Ishikawa (cell line): Measurements from ENCODE around the gene EFCAB7.
A peak's percentile ranks its signal among the peaks of the same experiment; 100 is the strongest.

Experiments used
- CEBPB ChIP-seq: IDR thresholded peaks from 2 replicates; pipeline ENCODE4 v1.6.1; 2012
- CREB1 ChIP-seq: IDR thresholded peaks from 2 replicates; pipeline ENCODE4 v1.6.1; 2012; ENCODE audit warnings: low read depth
- EGR1 ChIP-seq: IDR thresholded peaks from 2 replicates; pipeline ENCODE4 v1.6.1; 2012
- EP300 ChIP-seq: IDR thresholded peaks from 2 replicates; pipeline ENCODE4 v1.6.1; 2012; ENCODE audit warnings: borderline replicate concordance
- FOXM1 ChIP-seq: IDR thresholded peaks from 2 replicates; pipeline ENCODE4 v1.6.1; 2012; ENCODE audit warnings: low read depth, borderline replicate concordance
- NFIC ChIP-seq: IDR thresholded peaks from 2 replicates; pipeline ENCODE4 v1.6.1; 2012
- RAD21 ChIP-seq: IDR thresholded peaks from 2 replicates; pipeline ENCODE4 v1.6.1; 2012; ENCODE audit warnings: low read depth
- TAF1 ChIP-seq: IDR thresholded peaks from 2 replicates; pipeline ENCODE4 v1.6.1; 2012; ENCODE audit warnings: low read depth, mild to moderate bottlenecking
- TCF12 ChIP-seq: IDR thresholded peaks from 2 replicates; pipeline ENCODE4 v1.6.1; 2012; ENCODE audit warnings: low read depth
- TEAD4 ChIP-seq: IDR thresholded peaks from 2 replicates; pipeline ENCODE4 v1.6.1; 2012
- YY1 ChIP-seq: IDR thresholded peaks from 2 replicates; pipeline ENCODE4 v1.6.1; 2012; ENCODE audit warnings: low read depth
- ZBTB7A ChIP-seq: IDR thresholded peaks from 2 replicates; pipeline ENCODE4 v1.6.1; 2012; ENCODE audit warnings: low read depth
- TF ChIP-seq, protein P1 (sequence below): IDR thresholded peaks from 2 replicates; pipeline ENCODE4 v1.6.1; 2012
- TF ChIP-seq, protein P2 (sequence below): IDR thresholded peaks from 2 replicates; pipeline ENCODE4 v1.6.1; 2012
- TF ChIP-seq, protein P3 (sequence below): IDR thresholded peaks from 2 replicates; pipeline ENCODE4 v1.6.1; 2012; ENCODE audit warnings: low read depth, mild to moderate bottlenecking

EFCAB7 gene

DNA sequence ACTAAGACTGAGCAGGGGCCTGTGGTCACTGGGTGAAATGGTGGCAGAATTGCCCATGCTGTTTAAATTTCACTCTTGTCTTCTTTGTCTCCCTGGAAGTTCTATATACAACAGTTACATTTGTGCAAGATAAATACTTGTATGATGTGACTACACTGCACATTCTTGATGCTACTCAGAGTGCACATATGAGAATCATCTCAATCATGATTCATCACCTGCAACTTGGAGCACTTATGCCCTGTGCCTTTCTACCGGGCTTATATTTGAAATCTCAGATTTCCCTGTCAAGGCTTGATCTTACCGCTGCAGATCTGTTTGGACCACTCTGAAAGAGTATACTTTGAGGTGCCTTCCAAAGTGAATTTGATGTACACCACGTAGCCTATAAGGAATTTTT, 80.5 kb downstream of the EFCAB7 start:
- TF ChIP-seq RAD21 (no peak), ZBTB7A (no peak), TAF1 (no peak), CEBPB (no peak), NFIC (no peak), EP300 (no peak), FOXM1 (no peak), TEAD4 (no peak), YY1 (no peak)
- TF ChIP-seq, protein P1, sequence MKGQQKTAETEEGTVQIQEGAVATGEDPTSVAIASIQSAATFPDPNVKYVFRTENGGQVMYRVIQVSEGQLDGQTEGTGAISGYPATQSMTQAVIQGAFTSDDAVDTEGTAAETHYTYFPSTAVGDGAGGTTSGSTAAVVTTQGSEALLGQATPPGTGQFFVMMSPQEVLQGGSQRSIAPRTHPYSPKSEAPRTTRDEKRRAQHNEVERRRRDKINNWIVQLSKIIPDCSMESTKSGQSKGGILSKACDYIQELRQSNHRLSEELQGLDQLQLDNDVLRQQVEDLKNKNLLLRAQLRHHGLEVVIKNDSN = no peak

DNA sequence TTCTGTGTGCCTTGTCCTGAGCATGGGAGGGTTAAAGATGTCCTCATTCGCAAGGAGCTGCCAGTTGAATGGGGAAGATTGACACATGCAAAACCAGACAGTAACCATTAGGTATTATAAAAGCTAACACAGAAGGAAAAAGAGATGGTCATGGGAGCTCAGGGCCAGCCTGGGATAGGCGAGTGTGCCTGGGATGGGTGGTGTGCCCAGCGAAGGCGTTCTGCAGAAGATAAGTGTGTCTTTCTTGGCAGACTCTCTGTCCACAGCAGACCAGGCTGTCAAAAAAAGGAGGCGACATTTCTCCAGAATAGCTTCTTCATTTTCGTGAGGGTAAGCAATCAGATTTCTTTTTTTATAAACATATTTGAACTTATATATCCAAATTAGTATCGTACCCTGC, 84.0 kb downstream of the EFCAB7 start:
- TF ChIP-seq, protein P2, sequence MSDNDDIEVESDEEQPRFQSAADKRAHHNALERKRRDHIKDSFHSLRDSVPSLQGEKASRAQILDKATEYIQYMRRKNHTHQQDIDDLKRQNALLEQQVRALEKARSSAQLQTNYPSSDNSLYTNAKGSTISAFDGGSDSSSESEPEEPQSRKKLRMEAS = no peak
- TF ChIP-seq, protein P1 = no peak
- TF ChIP-seq RAD21 (no peak), CEBPB (no peak), TAF1 (no peak), TCF12 (no peak), TEAD4 (no peak), CREB1 (no peak), EGR1 (no peak), ZBTB7A (no peak), EP300 (no peak), YY1 (no peak), FOXM1 (no peak), NFIC (no peak)
- TF ChIP-seq, protein P3, sequence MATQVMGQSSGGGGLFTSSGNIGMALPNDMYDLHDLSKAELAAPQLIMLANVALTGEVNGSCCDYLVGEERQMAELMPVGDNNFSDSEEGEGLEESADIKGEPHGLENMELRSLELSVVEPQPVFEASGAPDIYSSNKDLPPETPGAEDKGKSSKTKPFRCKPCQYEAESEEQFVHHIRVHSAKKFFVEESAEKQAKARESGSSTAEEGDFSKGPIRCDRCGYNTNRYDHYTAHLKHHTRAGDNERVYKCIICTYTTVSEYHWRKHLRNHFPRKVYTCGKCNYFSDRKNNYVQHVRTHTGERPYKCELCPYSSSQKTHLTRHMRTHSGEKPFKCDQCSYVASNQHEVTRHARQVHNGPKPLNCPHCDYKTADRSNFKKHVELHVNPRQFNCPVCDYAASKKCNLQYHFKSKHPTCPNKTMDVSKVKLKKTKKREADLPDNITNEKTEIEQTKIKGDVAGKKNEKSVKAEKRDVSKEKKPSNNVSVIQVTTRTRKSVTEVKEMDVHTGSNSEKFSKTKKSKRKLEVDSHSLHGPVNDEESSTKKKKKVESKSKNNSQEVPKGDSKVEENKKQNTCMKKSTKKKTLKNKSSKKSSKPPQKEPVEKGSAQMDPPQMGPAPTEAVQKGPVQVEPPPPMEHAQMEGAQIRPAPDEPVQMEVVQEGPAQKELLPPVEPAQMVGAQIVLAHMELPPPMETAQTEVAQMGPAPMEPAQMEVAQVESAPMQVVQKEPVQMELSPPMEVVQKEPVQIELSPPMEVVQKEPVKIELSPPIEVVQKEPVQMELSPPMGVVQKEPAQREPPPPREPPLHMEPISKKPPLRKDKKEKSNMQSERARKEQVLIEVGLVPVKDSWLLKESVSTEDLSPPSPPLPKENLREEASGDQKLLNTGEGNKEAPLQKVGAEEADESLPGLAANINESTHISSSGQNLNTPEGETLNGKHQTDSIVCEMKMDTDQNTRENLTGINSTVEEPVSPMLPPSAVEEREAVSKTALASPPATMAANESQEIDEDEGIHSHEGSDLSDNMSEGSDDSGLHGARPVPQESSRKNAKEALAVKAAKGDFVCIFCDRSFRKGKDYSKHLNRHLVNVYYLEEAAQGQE = no peak

DNA sequence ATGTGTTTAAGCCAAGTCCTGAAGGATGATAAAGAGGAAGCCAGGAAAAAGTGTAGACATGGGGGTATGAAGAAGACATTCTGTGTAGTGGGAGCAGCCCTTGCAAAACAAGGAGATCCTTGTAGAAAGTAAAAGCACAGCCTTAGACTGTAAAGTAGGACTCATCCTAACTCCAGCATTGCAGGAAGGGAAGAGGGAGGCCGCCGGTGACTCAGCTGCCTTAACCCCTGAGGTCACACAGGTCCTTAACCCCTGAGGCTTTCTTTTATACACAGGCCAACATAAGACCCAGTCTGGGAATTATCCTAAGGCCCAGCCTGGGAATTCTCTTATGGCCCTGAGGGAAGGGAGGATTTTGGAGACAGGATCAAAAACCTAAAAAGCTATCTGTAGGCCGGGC, 87.9 kb downstream of the EFCAB7 start:
- TF ChIP-seq TEAD4 (no peak), YY1 (no peak), FOXM1 (no peak)

DNA sequence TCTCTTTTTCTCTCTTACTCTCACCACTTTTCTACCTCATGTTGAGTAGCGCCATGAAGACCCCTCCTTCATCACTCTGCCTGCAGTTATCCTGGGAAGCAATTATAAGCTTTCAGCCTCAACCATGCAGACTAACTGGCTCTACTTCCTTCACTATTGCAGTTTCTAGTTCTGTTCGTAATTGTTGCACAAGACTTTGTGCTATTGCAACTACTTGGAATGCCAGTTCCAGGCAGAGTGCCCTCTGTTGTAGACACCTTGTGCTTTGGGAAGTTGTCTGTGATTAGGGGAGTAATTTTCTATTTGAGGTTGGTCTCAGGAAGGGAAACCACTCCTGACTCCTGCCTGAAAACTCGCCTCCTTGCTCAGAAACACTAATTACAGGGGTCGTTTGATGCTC, 89.2 kb downstream of the EFCAB7 start:
- TF ChIP-seq, protein P3 = no peak
- peak; percentile 73 for TF ChIP-seq CEBPB

DNA sequence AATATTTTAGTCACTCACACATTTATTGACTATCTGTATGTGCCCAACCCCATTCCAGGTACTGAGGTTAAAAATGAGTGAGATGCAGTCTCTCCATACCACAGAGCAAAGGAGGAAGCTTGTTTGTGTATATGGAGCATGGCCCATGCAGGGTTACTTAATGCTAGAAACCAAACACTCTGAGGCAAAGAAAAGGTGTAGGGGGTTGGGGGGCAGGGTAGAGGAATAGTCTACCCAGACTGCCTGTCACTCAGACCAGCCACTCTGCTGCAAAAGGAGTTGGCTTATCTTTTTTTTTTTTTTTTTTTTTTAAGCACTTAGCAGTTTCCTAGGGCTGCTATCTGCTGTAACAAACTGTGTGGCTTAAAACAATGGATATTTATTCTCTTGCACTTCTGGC, 89.6 kb downstream of the EFCAB7 start:
- TF ChIP-seq TAF1 = no peak
- TF ChIP-seq TEAD4 = no peak
- TF ChIP-seq, protein P3 = no peak
- TF ChIP-seq, protein P2 = no peak
- TF ChIP-seq YY1 = no peak
- no peak for TF ChIP-seq ZBTB7A
- TF ChIP-seq FOXM1 = no peak
- TF ChIP-seq RAD21 = no peak
